GM18868 (cell line): ENCODE measurements around the gene CYP2C9.
A peak's percentile ranks its signal among the peaks of the same experiment; 100 is the strongest.
"Not testable (repeated sequence)": the region's sequence is repeated elsewhere in the genome, so short reads cannot be mapped to it uniquely, and the experiment has no call there.

ENCODE experiments used
- ATAC-seq: cut with Tn5 transposase; IDR thresholded peaks from one replicate; pipeline ENCODE4 v1.9.1; 2021; ENCODE audit warnings: mild to moderate bottlenecking, moderate library complexity; ENCODE audit not compliant: unreplicated experiment

CYP2C9 gene

DNA sequence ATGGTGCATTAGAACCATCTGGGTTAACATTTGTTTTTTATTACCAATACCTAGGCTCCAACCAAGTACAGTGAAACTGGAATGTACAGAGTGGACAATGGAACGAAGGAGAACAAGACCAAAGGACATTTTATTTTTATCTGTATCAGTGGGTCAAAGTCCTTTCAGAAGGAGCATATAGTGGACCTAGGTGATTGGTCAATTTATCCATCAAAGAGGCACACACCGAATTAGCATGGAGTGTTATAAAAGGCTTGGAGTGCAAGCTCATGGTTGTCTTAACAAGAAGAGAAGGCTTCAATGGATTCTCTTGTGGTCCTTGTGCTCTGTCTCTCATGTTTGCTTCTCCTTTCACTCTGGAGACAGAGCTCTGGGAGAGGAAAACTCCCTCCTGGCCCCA, at the start of gene CYP2C9:
CYP2C9 (plus strand) TSS at position 276 of the 400 bp plus-strand sequence; CDS start at position 301, 25 bp downstream.
- no peak for ATAC-seq

- ATAC-seq: no peak
These were observed 49.3 kb upstream of the CYP2C9 start for GRCh38 chr10:94889123-94889522.

GRCh38 chr10:94890264-94891022, 48.0 kb upstream of the CYP2C9 start:
- no peak for ATAC-seq

DNA sequence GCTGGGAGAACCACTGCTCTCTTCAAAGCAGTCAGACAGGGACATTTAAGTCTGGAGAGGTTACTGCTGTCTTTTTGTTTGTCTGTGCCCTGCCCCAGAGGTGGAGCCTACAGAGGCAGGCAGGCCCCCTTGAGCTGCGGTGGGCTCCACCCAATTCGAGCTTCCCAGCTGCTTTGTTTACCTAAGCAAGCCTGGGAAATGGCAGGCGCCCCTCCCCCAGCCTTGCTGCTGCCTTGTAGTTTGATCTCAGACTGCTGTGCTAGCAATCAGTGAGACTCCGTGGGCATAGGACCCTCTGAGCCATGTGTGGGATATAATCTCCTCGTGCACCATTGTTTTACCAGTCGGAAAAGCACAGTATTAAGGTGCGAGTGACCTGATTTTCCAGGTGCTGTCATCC, 40.0 kb upstream of the CYP2C9 start:
- ATAC-seq: not testable (repeated sequence)

DNA sequence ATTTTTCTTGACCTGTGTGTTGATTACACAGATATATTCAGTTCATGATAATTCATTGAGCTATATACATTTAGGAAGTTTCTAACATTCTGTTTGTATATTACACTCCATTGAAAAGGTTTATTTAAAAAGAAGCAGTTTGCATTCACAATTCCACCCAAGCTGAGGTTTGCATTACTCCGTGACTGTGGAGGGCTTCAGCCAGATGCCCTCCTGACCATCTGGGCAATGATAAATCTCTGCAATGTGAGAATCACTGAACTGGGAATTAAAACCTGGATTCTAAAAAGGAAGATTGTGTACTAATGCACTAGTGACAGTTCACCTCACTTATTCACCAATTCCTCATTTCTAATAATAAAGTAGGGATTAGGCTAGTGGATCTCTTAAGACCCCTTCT, 36.4 kb upstream of the CYP2C9 start:
- no peak for ATAC-seq

DNA sequence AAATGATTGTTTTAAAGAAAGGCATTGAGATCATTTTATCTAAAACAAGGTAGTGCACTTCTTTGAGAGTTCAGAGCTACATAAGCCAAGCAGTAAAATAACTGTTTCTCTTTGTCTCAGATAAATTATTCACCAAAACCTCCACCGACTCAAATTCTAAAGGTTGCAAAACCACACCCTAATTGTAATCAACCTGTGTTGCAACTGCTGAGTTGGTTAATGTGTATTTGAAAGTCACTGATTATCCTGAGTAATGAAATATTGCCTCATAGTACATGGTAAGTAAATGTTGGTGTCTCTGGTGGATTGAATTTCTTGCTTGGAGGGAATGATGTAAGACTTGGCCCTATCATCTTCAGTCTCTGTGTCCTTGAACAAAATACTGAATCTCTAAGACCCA, 35.9 kb upstream of the CYP2C9 start:
- no peak for ATAC-seq

- not testable (repeated sequence) for ATAC-seq
These were observed 33.8 kb upstream of the CYP2C9 start for GRCh38 chr10:94904506-94905148.

DNA sequence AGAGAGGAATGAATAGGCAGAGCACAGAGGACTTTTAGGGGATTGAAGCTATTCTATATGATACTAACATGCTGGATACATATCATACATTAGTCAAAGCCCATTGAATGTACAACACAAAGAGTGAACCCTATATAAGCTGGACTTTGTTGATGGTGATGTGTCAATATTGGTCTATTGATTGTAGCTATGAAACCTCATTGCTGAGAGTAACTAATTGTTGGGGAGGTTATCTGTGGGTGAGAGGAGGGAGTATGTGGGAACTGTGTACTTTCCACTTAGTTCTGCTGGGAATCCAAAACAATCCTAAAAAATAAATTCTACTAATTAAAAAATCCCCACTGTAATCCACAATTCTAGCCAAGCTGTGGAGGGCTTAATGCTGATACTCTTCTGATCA, 22.0 kb upstream of the CYP2C9 start:
- ATAC-seq: no peak

DNA sequence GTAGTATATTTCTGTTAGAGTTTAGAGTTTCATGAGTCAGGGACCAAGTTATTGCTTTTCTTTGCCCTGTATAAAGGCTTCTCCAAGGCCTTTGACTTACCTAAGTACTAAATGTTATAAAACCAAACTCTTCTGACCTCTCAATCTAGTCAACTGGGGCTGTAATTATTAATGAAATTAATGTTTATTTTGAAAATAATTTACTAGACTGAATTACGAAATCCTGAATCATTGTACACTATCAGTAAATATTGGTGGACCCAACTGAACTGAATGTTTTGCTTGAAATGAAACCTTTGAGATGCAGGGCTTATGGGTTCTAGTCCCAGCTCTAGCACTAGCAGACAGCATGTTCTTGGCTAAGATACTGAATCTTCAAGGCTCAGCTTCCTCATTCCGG, 1.7 kb upstream of the CYP2C9 start:
- no peak for ATAC-seq

- ATAC-seq: not testable (repeated sequence)
These were observed 5.1 kb downstream of the CYP2C9 start for GRCh38 chr10:94943432-94944103.

DNA sequence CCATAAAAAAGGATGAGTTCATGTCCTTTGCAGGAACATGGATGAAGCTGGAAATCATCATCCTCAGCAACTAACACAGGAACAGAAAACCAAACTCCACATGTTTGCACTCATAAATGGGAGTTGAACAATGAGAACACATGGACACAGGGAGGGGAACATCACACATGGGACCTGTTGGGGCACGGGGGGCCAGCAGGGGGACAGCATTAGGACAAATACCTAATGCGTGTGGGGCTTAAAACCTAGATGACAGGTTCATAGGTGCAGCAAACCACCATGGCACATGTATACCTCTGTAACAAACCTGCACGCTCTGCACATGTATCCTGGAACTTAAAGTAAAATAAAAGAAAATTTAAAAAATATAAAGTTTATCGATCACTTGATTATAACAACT, 7.7 kb downstream of the CYP2C9 start:
- not testable (repeated sequence) for ATAC-seq

DNA sequence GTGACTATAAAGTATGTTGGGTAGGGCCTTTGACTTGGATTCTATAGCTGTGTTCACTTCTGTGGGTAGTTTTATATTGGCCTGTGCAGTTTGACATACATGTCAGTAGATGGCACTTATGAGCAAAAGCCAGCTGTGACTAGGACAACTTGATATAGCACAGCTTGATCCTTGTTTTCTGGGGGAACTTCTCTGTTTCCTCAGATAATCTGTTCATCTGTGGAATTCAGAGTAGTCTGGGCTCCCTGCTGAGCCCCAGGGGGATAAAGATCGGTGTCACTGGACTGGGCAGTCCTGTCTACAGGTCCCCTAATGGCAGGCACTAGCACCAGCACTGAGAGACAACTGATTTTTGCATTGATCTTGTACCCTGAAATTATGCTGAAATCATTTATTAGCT, 25.4 kb downstream of the CYP2C9 start:
- peak; percentile 89 for ATAC-seq

DNA sequence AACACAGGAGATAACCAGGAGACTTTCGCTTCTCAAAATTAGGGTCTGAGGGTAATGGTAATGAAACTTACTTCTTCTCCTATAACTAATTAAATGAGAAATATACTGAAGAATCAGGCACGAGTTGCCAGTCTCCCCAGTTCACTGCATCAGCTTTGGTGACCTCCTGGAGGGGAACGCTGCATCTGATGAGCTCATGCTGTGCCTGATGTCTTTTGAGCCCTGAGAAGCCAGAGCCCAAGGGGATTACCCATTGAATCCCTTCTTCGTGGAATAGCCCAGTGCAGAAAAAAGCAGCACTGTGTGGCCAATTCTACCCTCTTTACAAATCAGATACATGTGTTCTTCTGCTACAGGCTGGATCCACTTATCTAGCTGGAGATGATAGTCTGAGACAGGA, 45.1 kb downstream of the CYP2C9 start:
- ATAC-seq: no peak

DNA sequence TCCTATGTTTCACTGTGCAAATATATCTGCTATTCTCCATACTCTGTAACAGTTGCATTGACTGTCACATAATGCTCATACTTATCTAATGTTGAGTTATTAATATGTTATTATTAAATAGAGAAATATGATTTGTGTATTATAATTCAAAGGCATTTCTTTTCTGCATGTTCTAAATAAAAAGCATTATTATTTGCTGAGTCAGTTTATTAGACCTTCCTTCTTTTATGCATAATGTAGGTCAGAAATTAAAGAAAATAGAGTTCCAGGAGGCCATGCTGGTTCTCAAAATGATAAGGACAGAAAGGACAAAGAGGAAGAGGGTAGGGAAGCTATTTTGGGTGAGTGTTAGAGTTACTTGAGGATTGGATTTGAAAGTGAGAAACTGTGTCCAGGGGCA, 50.7 kb downstream of the CYP2C9 start:
- ATAC-seq: no peak

DNA sequence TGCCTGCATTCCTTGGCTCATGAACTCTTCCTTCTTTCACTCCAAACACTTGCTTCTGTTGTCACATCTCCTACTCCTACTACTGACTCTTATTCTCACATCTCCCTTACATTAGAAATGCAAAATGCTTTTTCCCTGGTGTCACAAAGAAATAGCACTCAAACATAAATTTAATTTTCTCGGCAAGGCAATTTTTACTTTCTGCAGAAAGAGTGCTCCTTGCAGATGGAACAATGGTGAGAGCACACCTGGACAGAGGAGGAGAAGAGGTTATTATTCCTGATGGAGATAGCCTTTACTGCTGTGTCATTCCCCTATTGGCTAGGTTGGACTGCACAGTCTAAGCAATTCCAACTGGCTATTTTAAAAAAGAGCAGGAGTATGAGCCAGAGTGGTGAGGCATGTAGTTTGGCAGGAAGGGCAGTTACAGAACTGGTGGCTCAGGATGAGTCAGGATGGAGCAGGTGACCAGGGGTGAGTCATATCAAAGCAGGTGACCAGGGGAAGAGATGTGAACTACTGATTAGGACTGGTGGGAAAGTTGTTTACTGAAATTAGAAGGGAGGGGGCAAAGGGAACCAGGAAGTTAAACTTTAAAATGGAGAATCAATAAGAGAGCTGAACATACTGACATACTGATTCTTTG, 52.9 kb downstream of the CYP2C9 start:
- ATAC-seq: no peak

- ATAC-seq: no peak
These were observed 54.4 kb downstream of the CYP2C9 start for GRCh38 chr10:94992811-94993210.

GRCh38 chr10:94997741-94998174, 59.3 kb downstream of the CYP2C9 start:
- no peak for ATAC-seq

GRCh38 chr10:95026461-95026860, 88.0 kb downstream of the CYP2C9 start:
- no peak for ATAC-seq

GRCh38 chr10:95031656-95032055, 93.2 kb downstream of the CYP2C9 start:
- ATAC-seq: no peak

- no peak for ATAC-seq
These were observed 95.9 kb downstream of the CYP2C9 start for GRCh38 chr10:95034401-95034800.
